ENCODE measurements around the gene BMAL2.

Gene BMAL2

GRCh38 chr12:27359578-27360340 is 27.1 kb downstream of the BMAL2 start:
- DNase-seq (ENCODE audit: low read depth) = no peak

- no peak for DNase-seq (ENCODE audit: low read depth)
Observed at GRCh38 chr12:27361372-27361771, 28.7 kb downstream of the BMAL2 start.

GRCh38 chr12:27366621-27367020 is 34.0 kb downstream of the BMAL2 start:
- DNase-seq (ENCODE audit: low read depth) = no peak

- no peak for DNase-seq (ENCODE audit: low read depth)
Observed at GRCh38 chr12:27367078-27367477, 34.4 kb downstream of the BMAL2 start.

GRCh38 chr12:27382171-27382795 is 49.6 kb downstream of the BMAL2 start:
- DNase-seq (ENCODE audit: low read depth) = no peak
